ENCODE data around the gene TNIK.

TNIK gene

DNA sequence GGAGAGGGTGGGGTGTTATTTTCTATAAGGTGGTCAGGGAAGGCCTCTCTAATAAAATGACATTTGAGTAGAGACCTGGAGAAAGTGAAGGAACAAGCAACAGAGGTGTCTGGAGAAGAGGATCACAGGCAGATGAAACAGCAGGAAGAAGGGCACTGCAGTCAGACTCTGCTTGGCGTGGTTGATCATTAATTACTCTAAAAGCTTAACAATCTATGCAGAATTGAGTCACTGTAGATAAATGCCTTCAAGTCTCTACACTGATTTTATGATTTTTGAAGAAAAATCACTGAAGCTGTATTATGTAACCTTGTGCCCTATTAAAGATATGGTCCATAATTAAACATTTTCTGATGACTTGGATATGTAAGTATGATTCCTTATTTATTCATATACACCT is 114.2 kb downstream of the TNIK start:
- no peak overlapping the region for H3K27ac ChIP-seq
- H3K4me1 ChIP-seq (ENCODE audit: low read depth, poor library complexity, severe bottlenecking) = no peaks in the 10 kb centered on the region
- no peak overlapping the region for H3K4me2 ChIP-seq
- H3K4me3 ChIP-seq (IDR thresholded peaks at IDR 0.05; ENCODE audit: insufficient read depth, low read depth, low read length) = no peak overlapping the region
- H3K36me3 ChIP-seq (ENCODE audit: insufficient read depth) = no peaks in the 10 kb centered on the region
- H3K79me2 ChIP-seq (ENCODE audit: insufficient read depth, low read depth) = no peaks in the 10 kb centered on the region
- no peaks in the 10 kb centered on the region for H4K20me1 ChIP-seq (ENCODE audit: insufficient read depth)
- H2AFZ ChIP-seq (ENCODE audit: low read depth) = no peak overlapping the region
- H3K27me3 ChIP-seq (ENCODE audit: insufficient read depth, low read depth) = no peaks in the 10 kb centered on the region
- TF ChIP-seq, protein P1, sequence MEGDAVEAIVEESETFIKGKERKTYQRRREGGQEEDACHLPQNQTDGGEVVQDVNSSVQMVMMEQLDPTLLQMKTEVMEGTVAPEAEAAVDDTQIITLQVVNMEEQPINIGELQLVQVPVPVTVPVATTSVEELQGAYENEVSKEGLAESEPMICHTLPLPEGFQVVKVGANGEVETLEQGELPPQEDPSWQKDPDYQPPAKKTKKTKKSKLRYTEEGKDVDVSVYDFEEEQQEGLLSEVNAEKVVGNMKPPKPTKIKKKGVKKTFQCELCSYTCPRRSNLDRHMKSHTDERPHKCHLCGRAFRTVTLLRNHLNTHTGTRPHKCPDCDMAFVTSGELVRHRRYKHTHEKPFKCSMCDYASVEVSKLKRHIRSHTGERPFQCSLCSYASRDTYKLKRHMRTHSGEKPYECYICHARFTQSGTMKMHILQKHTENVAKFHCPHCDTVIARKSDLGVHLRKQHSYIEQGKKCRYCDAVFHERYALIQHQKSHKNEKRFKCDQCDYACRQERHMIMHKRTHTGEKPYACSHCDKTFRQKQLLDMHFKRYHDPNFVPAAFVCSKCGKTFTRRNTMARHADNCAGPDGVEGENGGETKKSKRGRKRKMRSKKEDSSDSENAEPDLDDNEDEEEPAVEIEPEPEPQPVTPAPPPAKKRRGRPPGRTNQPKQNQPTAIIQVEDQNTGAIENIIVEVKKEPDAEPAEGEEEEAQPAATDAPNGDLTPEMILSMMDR (conservative IDR thresholded peaks at IDR 0.05; ENCODE audit: low read depth, low read length) = no peak
- H3K9ac ChIP-seq = no peak overlapping the region

DNA sequence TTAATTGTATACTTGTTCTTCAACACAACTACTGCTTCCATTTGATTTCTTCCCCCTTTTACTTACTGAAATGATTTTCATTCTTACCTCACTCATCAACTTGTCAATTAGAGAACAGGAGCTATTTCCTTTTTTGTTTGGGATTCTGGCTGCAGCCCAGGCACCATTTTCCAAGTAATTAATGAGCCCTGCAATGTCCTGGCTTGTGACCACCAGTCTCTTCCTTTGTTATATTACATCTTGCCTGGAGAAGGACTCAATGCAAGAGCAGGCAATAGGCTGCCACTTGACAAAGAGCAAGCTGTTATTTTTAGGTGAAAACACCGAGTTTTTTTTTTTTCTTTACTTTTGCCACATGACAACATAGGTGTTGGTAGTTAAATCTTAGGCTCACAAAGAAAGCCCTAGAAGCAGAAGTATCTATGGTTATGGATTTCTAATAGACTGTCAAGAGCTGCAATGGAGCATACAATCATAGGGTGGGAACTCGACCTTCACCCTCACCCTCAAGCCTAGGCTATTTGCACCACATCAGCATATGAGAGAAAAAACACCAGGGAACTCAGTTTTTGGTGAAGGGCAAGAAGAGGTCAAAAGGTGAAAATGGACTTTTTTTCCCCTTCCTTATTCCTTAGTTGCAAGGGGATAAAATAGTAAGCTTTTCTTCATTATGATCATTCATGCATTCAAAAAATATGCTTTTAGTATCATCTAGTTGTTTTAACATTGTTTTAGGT is 114.9 kb downstream of the TNIK start:
- Histone ChIP-seq H4K20me1 (ENCODE audit: insufficient read depth) (no peaks in the 10 kb centered on the region), H3K4me1 (ENCODE audit: low read depth, poor library complexity, severe bottlenecking) (no peaks in the 10 kb centered on the region), H3K9ac (no peak overlapping the region), H3K4me3 (IDR thresholded peaks at IDR 0.05; ENCODE audit: insufficient read depth, low read depth, low read length) (no peak overlapping the region), H3K27me3 (ENCODE audit: insufficient read depth, low read depth) (no peaks in the 10 kb centered on the region), H3K79me2 (ENCODE audit: insufficient read depth, low read depth) (no peaks in the 10 kb centered on the region), H2AFZ (ENCODE audit: low read depth) (no peak overlapping the region), H3K4me2 (no peak overlapping the region), H3K36me3 (ENCODE audit: insufficient read depth) (no peaks in the 10 kb centered on the region), H3K27ac (no peak overlapping the region)
- TF ChIP-seq, protein P1 (conservative IDR thresholded peaks at IDR 0.05; ENCODE audit: low read depth, low read length) = no peak

DNA sequence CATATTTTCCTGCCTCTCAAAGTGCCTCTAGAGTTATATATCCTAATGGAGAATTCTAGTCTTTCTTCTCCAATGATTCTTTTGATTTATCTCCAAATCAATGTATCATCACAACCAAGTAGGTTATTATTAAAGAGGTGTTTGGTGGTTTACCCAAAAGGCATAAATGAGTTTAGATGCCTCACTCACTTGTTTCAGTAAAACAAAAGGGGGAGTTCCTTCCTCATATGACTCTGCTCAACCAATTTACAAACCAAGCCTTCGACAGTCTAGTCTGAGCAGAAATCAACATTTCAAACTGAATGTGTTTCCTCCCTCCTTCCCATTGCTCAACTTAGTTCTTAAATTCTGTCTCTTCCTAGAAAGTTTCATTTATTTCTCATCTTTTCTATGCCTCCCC is 116.5 kb downstream of the TNIK start:
- TF ChIP-seq, protein P1 (conservative IDR thresholded peaks at IDR 0.05; ENCODE audit: low read depth, low read length) = no peak
- no peaks in the 10 kb centered on the region for H4K20me1 ChIP-seq (ENCODE audit: insufficient read depth)
- no peak overlapping the region for H3K4me2 ChIP-seq
- H3K27ac ChIP-seq = no peak overlapping the region
- no peaks in the 10 kb centered on the region for H3K4me1 ChIP-seq (ENCODE audit: low read depth, poor library complexity, severe bottlenecking)
- H3K27me3 ChIP-seq (ENCODE audit: insufficient read depth, low read depth) = no peaks in the 10 kb centered on the region
- no peak overlapping the region for H3K4me3 ChIP-seq (IDR thresholded peaks at IDR 0.05; ENCODE audit: insufficient read depth, low read depth, low read length)
- H3K36me3 ChIP-seq (ENCODE audit: insufficient read depth) = no peaks in the 10 kb centered on the region
- no peaks in the 10 kb centered on the region for H3K79me2 ChIP-seq (ENCODE audit: insufficient read depth, low read depth)
- no peak overlapping the region for H3K9ac ChIP-seq
- H2AFZ ChIP-seq (ENCODE audit: low read depth) = no peak overlapping the region

DNA sequence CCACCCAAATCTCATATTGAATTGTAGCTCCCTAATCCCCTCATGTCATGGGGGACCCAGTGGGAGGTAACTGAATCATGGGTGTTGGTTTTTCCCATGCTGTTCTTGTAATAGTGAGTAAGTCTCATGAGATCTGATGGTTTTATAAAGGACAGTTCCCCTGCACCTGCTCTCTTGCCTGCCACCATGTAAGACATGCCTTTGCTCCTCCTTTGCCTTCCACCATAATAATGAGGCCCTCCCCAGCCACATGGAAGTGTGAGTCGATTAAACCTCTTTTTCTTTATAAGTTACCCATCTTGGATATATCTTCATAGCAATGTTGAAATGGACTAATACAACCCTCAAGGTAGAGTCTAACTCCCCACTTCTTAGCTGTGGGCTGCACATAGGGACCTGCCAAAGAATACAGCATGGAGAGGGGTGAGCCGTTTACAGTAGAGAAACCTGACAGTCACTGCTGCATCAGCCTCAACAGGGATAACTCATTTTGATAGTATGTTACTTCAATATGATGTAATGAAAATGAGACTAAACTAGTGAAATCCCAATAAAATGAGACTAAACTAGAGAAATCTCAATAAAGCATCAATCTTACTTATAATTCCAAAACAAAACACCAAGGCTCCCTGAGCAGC is 117.3 kb downstream of the TNIK start:
- no peak overlapping the region for H2AFZ ChIP-seq (ENCODE audit: low read depth)
- H3K4me3 ChIP-seq (IDR thresholded peaks at IDR 0.05; ENCODE audit: insufficient read depth, low read depth, low read length) = no peak overlapping the region
- H3K79me2 ChIP-seq (ENCODE audit: insufficient read depth, low read depth) = no peaks in the 10 kb centered on the region
- H3K36me3 ChIP-seq (ENCODE audit: insufficient read depth) = no peaks in the 10 kb centered on the region
- no peaks in the 10 kb centered on the region for H4K20me1 ChIP-seq (ENCODE audit: insufficient read depth)
- H3K4me2 ChIP-seq = no peak overlapping the region
- no peaks in the 10 kb centered on the region for H3K27me3 ChIP-seq (ENCODE audit: insufficient read depth, low read depth)
- no peaks in the 10 kb centered on the region for H3K4me1 ChIP-seq (ENCODE audit: low read depth, poor library complexity, severe bottlenecking)
- H3K9ac ChIP-seq = no peak overlapping the region
- TF ChIP-seq, protein P1 (conservative IDR thresholded peaks at IDR 0.05; ENCODE audit: low read depth, low read length) = no peak
- no peak overlapping the region for H3K27ac ChIP-seq
